HCT116 (cell line): Measurements from ENCODE around the gene ECE1. TPM values are rescaled to one million over a fixed set of nuclear protein-coding genes. Genes with fewer than 3 reads are reported as not detected.
A peak's percentile ranks its signal among the peaks of the same experiment; 100 is the strongest.
"Not testable (repeated sequence)": the region's sequence is repeated elsewhere in the genome, so short reads cannot be mapped to it uniquely, and the experiment has no call there.

Source experiments
- ATAC-seq: fragments of 200-7000 bp; cut with Tn5 transposase; 2 replicates; pipeline ENCODE4 v1.9.1; 2020; ENCODE audit warnings: mild to moderate bottlenecking, moderate library complexity
- BruUV-seq: library from RNA; stranded (reverse); fragments of 400-500 nt; replicated peaks from 2 replicates; lab custom pipeline; 2021; lab: Mats Ljungman, UMichigan
- CTCF ChIA-PET: fragments of 300-600 bp; sonication (Branson Sonifier 250); formaldehyde crosslinking; loops from one replicate; lab custom pipeline; 2021; ENCODE audit warnings: antibody characterized with exemption; lab: Charles Lee
- POLR2A ChIA-PET: fragments of 300-600, 350-600 bp; sonication (Branson Sonifier 250); formaldehyde crosslinking; loops from one replicate; lab custom pipeline; 2021; ENCODE audit warnings: antibody characterized with exemption; lab: Charles Lee
- RAD21 ChIA-PET, 2 experiments: fragments of 300-600 bp; sonication (Branson Sonifier 250); formaldehyde crosslinking; loops; one replicate each; lab custom pipeline; 2023; ENCODE audit warnings: low total read pairs in 2 of 2; ENCODE audit not compliant: uncharacterized antibody in 2 of 2, unreplicated experiment in 2 of 2, low non-redundant PET in 1 of 2; lab: Charles Lee
- DNase-seq: peaks from one replicate; pipeline ENCODE4 v3.0.0-alpha.2; 2010; ENCODE audit warnings: low read depth, low spot score
- H2AFZ ChIP-seq: fragments of 200-600 bp; shearing (Covaris generic), sonication (generic); 2 replicates; pipeline ENCODE4 v1.6.1; 2017; ENCODE audit warnings: low read depth, mixed run types, mixed read lengths, antibody characterized with exemption, low read length; ENCODE audit not compliant: poor library complexity, severe bottlenecking
- H3K27ac ChIP-seq: 2 replicates; pipeline ENCODE4 v1.5.1; 2012; ENCODE audit warnings: low read depth, low read length
- H3K27me3 ChIP-seq: fragments of 200-600 bp; sonication (generic); 2 replicates; pipeline ENCODE4 v1.6.1; 2016; ENCODE audit warnings: mixed run types, low read length, mixed read lengths; ENCODE audit not compliant: insufficient read depth
- H3K36me3 ChIP-seq, 2 experiments: fragments of 200-500 bp in 1 of 2; fragments of 200-600 bp in 1 of 2; sonication (Bioruptor generic) in 1 of 2; sonication (generic) in 1 of 2; 2 replicates each; pipeline versions ENCODE4 v1.5.1 to v1.6.1; 2014 to 2016; ENCODE audit warnings: low read length in 2 of 2, inconsistent platforms in 1 of 2, mixed read lengths in 1 of 2, mixed run types in 1 of 2; ENCODE audit not compliant: insufficient read depth in 2 of 2, control insufficient read depth in 1 of 2
- H3K4me1 ChIP-seq, 2 experiments: fragments of 200-600 bp in 1 of 2; sonication (generic) in 1 of 2; 2 replicates each; pipeline versions ENCODE4 v1.5.1 to v1.6.1; 2012 to 2017; ENCODE audit warnings: low read length in 2 of 2, inconsistent platforms in 1 of 2, mild to moderate bottlenecking in 1 of 2, mixed read lengths in 1 of 2, mixed run types in 1 of 2, moderate library complexity in 1 of 2; ENCODE audit not compliant: insufficient read depth in 2 of 2, control insufficient read depth in 1 of 2
- H3K4me2 ChIP-seq: fragments of 200-600 bp; sonication (generic); 2 replicates; pipeline ENCODE4 v1.6.1; 2017; ENCODE audit warnings: mixed run types, low read length, mixed read lengths
- H3K4me3 ChIP-seq, 2 experiments: fragments of 200-600 bp in 1 of 2; sonication (generic) in 1 of 2; replicated peaks in 1 of 2; 2 replicates each; pipeline ENCODE4 v1.5.1; 2011 to 2016; ENCODE audit warnings: low read length in 2 of 2, control low read depth in 1 of 2, low read depth in 1 of 2, mild to moderate bottlenecking in 1 of 2, mixed read lengths in 1 of 2, mixed run types in 1 of 2
- H3K79me2 ChIP-seq: fragments of 200-600 bp; sonication (generic); 2 replicates; pipeline ENCODE4 v1.6.1; 2017; ENCODE audit warnings: mild to moderate bottlenecking, mixed run types, low read length, moderate library complexity, mixed read lengths; ENCODE audit not compliant: insufficient read depth
- H3K9ac ChIP-seq: fragments of 200-600 bp; sonication (generic); 2 replicates; pipeline ENCODE4 v1.6.1; 2016; ENCODE audit warnings: low read length, mixed read lengths
- H3K9me2 ChIP-seq: fragments of 200-600 bp; sonication (generic), shearing (Covaris generic); 2 replicates; pipeline ENCODE4 v1.6.1; 2017; ENCODE audit warnings: mixed run types, mild to moderate bottlenecking, moderate library complexity; ENCODE audit not compliant: insufficient read depth
- H3K9me3 ChIP-seq, 2 experiments: fragments of 200-500 bp in 1 of 2; fragments of 200-600 bp in 1 of 2; sonication (Bioruptor generic) in 1 of 2; sonication (generic) in 1 of 2; 2 replicates each; pipeline ENCODE4 v1.6.1; 2014 to 2017; ENCODE audit warnings: low read length in 2 of 2, mixed read lengths in 2 of 2, inconsistent platforms in 1 of 2, low read depth in 1 of 2, mild to moderate bottlenecking in 1 of 2, mixed run types in 1 of 2, moderate library complexity in 1 of 2; ENCODE audit not compliant: control insufficient read depth in 1 of 2, insufficient read depth in 1 of 2
- H4K20me1 ChIP-seq: fragments of 200-600 bp; sonication (generic), shearing (Covaris generic); 2 replicates; pipeline ENCODE4 v1.6.1; 2017; ENCODE audit warnings: mixed run types, mild to moderate bottlenecking, moderate library complexity; ENCODE audit not compliant: insufficient read depth
- CEBPB ChIP-seq: IDR thresholded peaks from 2 replicates; pipeline ENCODE4 v1.6.1; 2012; ENCODE audit warnings: low read depth
- EZH2phosphoT487 ChIP-seq: fragments of 200-600 bp; IDR thresholded peaks from 2 replicates; pipeline ENCODE4 v1.6.1; 2018; ENCODE audit warnings: antibody characterized with exemption, borderline replicate concordance
- SIN3A ChIP-seq: IDR thresholded peaks from 2 replicates; pipeline ENCODE4 v1.6.1; 2012; ENCODE audit warnings: low read depth
- SRF ChIP-seq: IDR thresholded peaks from 2 replicates; pipeline ENCODE4 v1.6.1; 2012; ENCODE audit warnings: low read depth
- TCF7L2 ChIP-seq: IDR thresholded peaks from 2 replicates; pipeline ENCODE4 v1.7.0; 2011; ENCODE audit warnings: borderline replicate concordance, inconsistent platforms; ENCODE audit not compliant: insufficient read depth, insufficient read length; ENCODE audit errors: extremely low read depth
- intact Hi-C: fragments of 100-400 bp; cut with micrococcal nuclease; formaldehyde crosslinking; loops from 2 replicates; pipeline ENCODE4 v1.10.0; 2022
- total RNA-seq: library from RNA; stranded (reverse); gene quantifications from one replicate; pipeline ENCODE4 v1.2.1, GENCODE V29; 2021; ENCODE audit not compliant: unreplicated experiment
- TF ChIP-seq, protein P1 (sequence below): IDR thresholded peaks from 2 replicates; pipeline ENCODE4 v1.6.1; 2012

ECE1 gene
- total RNA-seq, 1 experiment from 2014 or later: 66.8 TPM

DNA sequence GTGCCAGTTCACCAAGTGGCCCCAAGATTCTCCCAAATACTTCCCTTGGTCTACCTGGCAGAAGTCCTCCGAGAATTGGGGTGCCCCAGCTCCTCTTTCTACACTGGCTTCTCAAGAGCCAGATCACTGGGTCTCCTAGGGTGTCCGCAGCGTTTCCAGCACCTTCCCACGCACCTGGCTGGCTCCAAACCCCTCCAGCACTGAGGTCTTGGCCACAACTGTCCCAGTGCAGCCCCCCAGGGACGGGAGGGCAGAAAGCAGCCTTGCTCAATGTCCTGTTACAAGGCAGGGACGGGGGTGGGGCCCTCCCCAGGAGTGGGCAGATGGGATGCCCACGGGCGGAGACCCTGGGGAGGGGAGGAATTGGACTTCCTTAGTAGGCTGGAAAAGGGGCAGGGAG, 1.1 kb downstream of the ECE1 start:
- no peaks in the 10 kb centered on the region for H3K9me3 ChIP-seq
- peak overlapping the region; percentile 91 for H3K4me2 ChIP-seq
- peak overlapping the region; percentile 24; the same call in 1 of the 2 replicates for H3K27ac ChIP-seq
- H3K27me3 ChIP-seq: no peaks in the 10 kb centered on the region
- peak overlapping the region; percentile 67; the same call in 1 of the 2 replicates for H3K9ac ChIP-seq
- no peaks in the 10 kb centered on the region for H3K36me3 ChIP-seq
- ChIA-PET CTCF (no interaction called here), POLR2A (no interaction called here), RAD21 (no interaction called here)
- no peaks in the 10 kb centered on the region for H4K20me1 ChIP-seq
- TF ChIP-seq, protein P1, sequence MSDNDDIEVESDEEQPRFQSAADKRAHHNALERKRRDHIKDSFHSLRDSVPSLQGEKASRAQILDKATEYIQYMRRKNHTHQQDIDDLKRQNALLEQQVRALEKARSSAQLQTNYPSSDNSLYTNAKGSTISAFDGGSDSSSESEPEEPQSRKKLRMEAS: no peak
- TF ChIP-seq SIN3A: no peak
- no peak for TF ChIP-seq TCF7L2
- no peak for TF ChIP-seq CEBPB
- TF ChIP-seq EZH2phosphoT487: no peak
- H3K79me2 ChIP-seq: peaks cover 14% of the 10 kb centered on the region; the same call in 1 of the 2 replicates
- peak overlapping the region; percentile 51 to 66; a peak in 3 of 4 replicates for H3K4me3 ChIP-seq
- DNase-seq (no peak), ATAC-seq (no peak)
- peaks cover 17 to 37% of the 10 kb centered on the region in 2 experiments for H3K4me1 ChIP-seq
- no peak overlapping the region for H2AFZ ChIP-seq
- no peaks in the 10 kb centered on the region for H3K9me2 ChIP-seq
- intact Hi-C loops: no loop called here
- no TSS peak for BruUV-seq

DNA sequence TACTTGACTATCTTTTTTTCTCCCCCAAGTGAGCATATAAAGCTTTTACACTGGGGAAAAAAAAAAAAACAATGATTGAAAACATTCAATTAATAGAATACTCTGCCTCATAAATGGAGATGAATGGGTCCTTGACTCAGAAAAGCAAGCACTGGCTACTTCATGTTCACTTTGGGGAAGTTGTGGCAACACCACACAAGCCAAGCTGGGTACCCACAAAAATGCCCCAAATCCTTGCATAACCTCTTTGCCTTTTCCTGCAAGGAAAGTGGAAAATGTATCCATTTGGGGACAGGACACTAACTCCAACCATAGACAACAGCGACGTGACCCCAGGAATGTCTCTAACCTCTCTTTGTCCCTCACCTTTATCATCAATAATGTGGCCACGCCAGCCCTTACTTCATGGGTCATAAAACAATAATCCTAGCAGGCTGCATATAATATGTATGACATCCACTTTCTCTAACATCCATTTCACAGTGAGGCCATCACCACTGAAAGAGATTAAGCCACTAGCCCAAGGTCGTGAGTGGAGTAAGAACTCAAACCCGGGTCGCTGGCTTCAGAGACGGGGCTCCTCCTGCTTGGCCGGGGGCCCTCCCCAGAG, 2.3 kb downstream of the ECE1 start:
- Histone ChIP-seq H3K9me2 (no peaks in the 10 kb centered on the region), H4K20me1 (no peaks in the 10 kb centered on the region), H3K27ac (no peak overlapping the region), H3K4me1 (peaks cover 12 to 26% of the 10 kb centered on the region in 2 experiments), H3K9me3 (no peaks in the 10 kb centered on the region), H2AFZ (no peak overlapping the region), H3K4me2 (no peak overlapping the region), H3K4me3 (no peak overlapping the region), H3K79me2 (peaks cover 14% of the 10 kb centered on the region; the same call in 1 of the 2 replicates), H3K9ac (no peak overlapping the region), H3K36me3 (0 out of 4 replicates have a peak, but pooled peaks cover 0 to 3% of the 10 kb centered on the region in 2 experiments), H3K27me3 (no peaks in the 10 kb centered on the region)
- DNase-seq: no peak
- CTCF ChIA-PET: interaction anchor here (1.0 to 1.1 kb wide), 2 partner anchors 11 to 32 kb away, joined by 3 read pairs; no protein-coding TSS in a partner anchor
- BruUV-seq: no TSS peak
- ATAC-seq: no peak
- intact Hi-C loops: no loop called here
- RAD21 ChIA-PET: no interaction called here
- no peak for TF ChIP-seq SRF
- POLR2A ChIA-PET: no interaction called here

DNA sequence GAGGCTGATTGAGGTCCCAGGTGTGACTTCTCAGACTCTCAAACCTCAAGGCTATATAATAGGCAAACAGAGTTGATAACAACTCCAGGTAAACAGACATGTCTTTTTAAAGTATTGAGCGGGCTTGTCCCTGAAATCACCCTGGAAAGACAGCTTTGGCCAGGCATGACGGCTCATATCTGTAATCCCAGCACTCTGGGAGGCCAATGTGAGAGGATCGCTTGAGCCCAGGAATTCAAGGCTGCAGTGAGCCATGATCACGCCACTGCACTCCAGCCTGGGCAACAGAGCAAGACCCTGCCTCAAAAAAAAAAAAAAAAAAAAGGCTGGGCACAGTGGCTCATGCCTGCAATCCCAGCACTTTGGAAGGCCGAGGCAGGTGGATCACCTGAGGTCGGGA, 4.9 kb downstream of the ECE1 start:
- H3K9me2 ChIP-seq, RAD21 ChIA-PET, H3K27ac ChIP-seq, BruUV-seq, H3K4me2 ChIP-seq, H3K4me3 ChIP-seq, H2AFZ ChIP-seq, H3K79me2 ChIP-seq, H3K9me3 ChIP-seq, intact Hi-C loops, ATAC-seq, H3K36me3 ChIP-seq, DNase-seq, H3K4me1 ChIP-seq, POLR2A ChIA-PET, H4K20me1 ChIP-seq, H3K9ac ChIP-seq, H3K27me3 ChIP-seq: not testable (repeated sequence)
- CTCF ChIA-PET: interaction anchor here (1.5 to 1.8 kb wide), 2 partner anchors 15 kb away, joined by 6 to 7 read pairs; no protein-coding TSS in a partner anchor
